HepG2 (cell line): ENCODE data around the gene FCER1G. TPM values are rescaled to one million over a fixed set of nuclear protein-coding genes. Genes with fewer than 3 reads are reported as not detected.

Source experiments
- ATF6 ChIP-seq: sonication (generic); formaldehyde crosslinking; conservative IDR thresholded peaks from 2 replicates; pipeline ENCODE4 v1.4.0; 2020; ENCODE audit warnings: missing genetic modification reagents
- DNMT1 ChIP-seq: sonication (generic); formaldehyde crosslinking; IDR thresholded peaks from 2 replicates; pipeline ENCODE4 v1.5.1; 2020; ENCODE audit warnings: mild to moderate bottlenecking, missing genetic modification reagents
- FOXA3 ChIP-seq: IDR thresholded peaks from 2 replicates; pipeline ENCODE4 v1.6.1; 2016; ENCODE audit warnings: missing genetic modification reagents, missing compliant biosample characterization
- GMEB2 ChIP-seq: IDR thresholded peaks from 2 replicates; pipeline ENCODE4 v1.6.1; 2016; ENCODE audit warnings: missing biosample characterization, missing genetic modification reagents, low read depth
- NCOA5 ChIP-seq: sonication (generic); formaldehyde crosslinking; IDR thresholded peaks from 2 replicates; pipeline ENCODE4 v1.4.0; 2020; ENCODE audit warnings: missing genetic modification reagents
- SCMH1 ChIP-seq: sonication (generic); formaldehyde crosslinking; IDR thresholded peaks from 2 replicates; pipeline ENCODE4 v1.9.0; 2021; ENCODE audit warnings: missing genetic modification reagents, mild to moderate bottlenecking, borderline replicate concordance
- SIX4 ChIP-seq: sonication (generic); formaldehyde crosslinking; IDR thresholded peaks from 2 replicates; pipeline ENCODE4 v1.4.0; 2020; ENCODE audit warnings: missing genetic modification reagents
- SOX13 ChIP-seq, 3 experiments: fragments of 450-650 bp in 1 of 3; sonication (generic) in 1 of 3; formaldehyde crosslinking in 1 of 3; IDR thresholded peaks in 2 of 3; conservative IDR thresholded peaks in 1 of 3; 2 replicates each; pipeline versions ENCODE4 v1.5.0 to v1.6.1; 2016 to 2020; ENCODE audit warnings: antibody characterized with exemption in 1 of 3, mild to moderate bottlenecking in 1 of 3, missing compliant biosample characterization in 1 of 3, missing genetic modification reagents in 1 of 3, moderate library complexity in 1 of 3
- SPEN ChIP-seq: sonication (generic); formaldehyde crosslinking; IDR thresholded peaks from 2 replicates; pipeline ENCODE4 v1.5.1; 2020; ENCODE audit warnings: low read depth, mild to moderate bottlenecking, missing genetic modification reagents
- THRA ChIP-seq: sonication (generic); formaldehyde crosslinking; IDR thresholded peaks from 2 replicates; pipeline ENCODE4 v1.4.0; 2020; ENCODE audit warnings: missing genetic modification reagents, borderline replicate concordance
- ZBTB34 ChIP-seq: sonication (generic); formaldehyde crosslinking; IDR thresholded peaks from 2 replicates; pipeline ENCODE4 v1.8.0; 2022; ENCODE audit warnings: mild to moderate bottlenecking, missing genetic modification reagents
- ZBTB39 ChIP-seq: sonication (generic); formaldehyde crosslinking; IDR thresholded peaks from 2 replicates; pipeline ENCODE4 v1.5.0; 2020; ENCODE audit warnings: missing genetic modification reagents
- ZMAT5 ChIP-seq: sonication (generic); formaldehyde crosslinking; IDR thresholded peaks from 2 replicates; pipeline ENCODE4 v1.5.0; 2020; ENCODE audit warnings: mild to moderate bottlenecking, low read depth, missing genetic modification reagents, borderline replicate concordance
- ZNF160 ChIP-seq: sonication (generic); formaldehyde crosslinking; IDR thresholded peaks from 2 replicates; pipeline ENCODE4 v1.8.0; 2022; ENCODE audit warnings: mild to moderate bottlenecking, inconsistent platforms, missing genetic modification reagents
- ZNF253 ChIP-seq: sonication (generic); formaldehyde crosslinking; IDR thresholded peaks from 2 replicates; pipeline ENCODE4 v1.8.0; 2022; ENCODE audit warnings: mild to moderate bottlenecking, missing genetic modification reagents, borderline replicate concordance
- ZNF720 ChIP-seq: sonication (generic); formaldehyde crosslinking; IDR thresholded peaks from 2 replicates; pipeline ENCODE4 v1.4.0; 2020; ENCODE audit warnings: missing genetic modification reagents
- ZNF792 ChIP-seq: IDR thresholded peaks from 2 replicates; pipeline ENCODE4 v1.6.1; 2016
- polyA plus RNA-seq, 8 experiments: library from polyadenylated mRNA; depleted of rRNA in 3 of 8; stranded (reverse) in 7 of 8; unstranded in 1 of 8; fragments of >200 nt; fragmentation: Illumina TruSeq in 4 of 8; extraction: Trizol in 4 of 8; gene quantifications; 2 replicates each; pipeline versions ENCODE4 v1.2.1 to v1.2.3, GENCODE V29; 2011 to 2016; ENCODE audit warnings: low read depth in 4 of 8, missing spikeins in 1 of 8, mixed read lengths in 1 of 8; ENCODE audit not compliant: insufficient read depth in 1 of 8
- total RNA-seq, 5 experiments: library from RNA; depleted of rRNA; stranded (reverse); fragments of >200 nt; fragmentation: Illumina TruSeq; extraction: Trizol; gene quantifications; 2 replicates each; pipeline ENCODE4 v1.2.3, GENCODE V29; 2016; ENCODE audit warnings: low read depth in 1 of 5

FCER1G gene
- total and polyA plus RNA-seq, 2 of the 13 experiments (the other 11 are each of a cell fraction or from before 2014, with no cell fraction given): 1.3 to 6.4 TPM

GRCh38 chr1:161218301-161219077, 3.4 kb downstream of the FCER1G start (continued):
- no peak for TF ChIP-seq ZBTB34
- TF ChIP-seq ZNF792 (CRISPR knock-in tag): peak; percentile 84
- TF ChIP-seq NCOA5: no peak
- peak; percentile 59; the same call in 1 of the 2 replicates for TF ChIP-seq SPEN (CRISPR knock-in tag)
- TF ChIP-seq GMEB2 (CRISPR knock-in tag): no peak
- TF ChIP-seq ZMAT5 (CRISPR knock-in tag): no peak
- peak; percentile 82; the same call in 1 of the 2 replicates for TF ChIP-seq SOX13 (IDR thresholded peaks at IDR 0.05)
- peak in 1 of 2 experiments; percentile 93; a peak in 2 of 4 replicates for TF ChIP-seq SOX13 (CRISPR knock-in tag; conservative IDR thresholded peaks at IDR 0.05 in 1 of 2, IDR thresholded peaks at IDR 0.05 in 1 of 2)
- no peak for TF ChIP-seq ZNF253 (CRISPR knock-in tag)
- peak; percentile 52; the same call in 1 of the 2 replicates for TF ChIP-seq SIX4 (CRISPR knock-in tag)
- TF ChIP-seq ZNF720: no peak
- peak; percentile 50; the same call in 1 of the 2 replicates for TF ChIP-seq THRA (CRISPR knock-in tag)
- no peak for TF ChIP-seq ZNF160
- no peak for TF ChIP-seq SCMH1 (CRISPR knock-in tag)
- no peak for TF ChIP-seq ZBTB39 (CRISPR knock-in tag)
- TF ChIP-seq ATF6 (CRISPR knock-in tag): no peak
- peak; percentile 88 for TF ChIP-seq FOXA3 (CRISPR knock-in tag)
- TF ChIP-seq DNMT1 (CRISPR knock-in tag): no peak
